MM.1S (cell line): ENCODE measurements around the gene FBXW5.

Experiments used
- DNase-seq: peaks from one replicate; pipeline ENCODE4 v3.0.0-alpha.2; 2015
- H2AFZ ChIP-seq: fragments of 300-600 bp; sonication (generic); 2 replicates; pipeline ENCODE4 v1.6.0; 2016; ENCODE audit warnings: antibody characterized with exemption, low read length
- H3F3A ChIP-seq: fragments of 300-600 bp; sonication (generic); 2 replicates; pipeline ENCODE4 v1.6.1; 2016; ENCODE audit warnings: mild to moderate bottlenecking, antibody characterized with exemption, low read length, moderate library complexity, mixed read lengths; ENCODE audit not compliant: insufficient read depth
- H3K27ac ChIP-seq: fragments of 300-600 bp; sonication (generic); 2 replicates; pipeline ENCODE4 v1.5.1; 2016; ENCODE audit warnings: mild to moderate bottlenecking, low read length
- H3K27me3 ChIP-seq: fragments of 300-600 bp; sonication (generic); replicated peaks from 2 replicates; pipeline ENCODE4 v1.6.0; 2016; ENCODE audit warnings: low read length; ENCODE audit not compliant: insufficient read depth
- H3K36me3 ChIP-seq: fragments of 300-600 bp; sonication (generic); replicated peaks from 2 replicates; pipeline ENCODE4 v1.6.1; 2016; ENCODE audit warnings: mild to moderate bottlenecking, low read length, mixed read lengths; ENCODE audit not compliant: insufficient read depth
- H3K4me1 ChIP-seq: fragments of 300-600 bp; sonication (generic); 2 replicates; pipeline ENCODE4 v1.6.1; 2016; ENCODE audit warnings: low read length, mixed read lengths
- H3K4me2 ChIP-seq: fragments of 300-600 bp; sonication (generic); 2 replicates; pipeline ENCODE4 v1.6.0; 2016; ENCODE audit warnings: low read depth, low read length
- H3K4me3 ChIP-seq: fragments of 300-600 bp; sonication (generic); 2 replicates; pipeline ENCODE4 v1.5.1; 2016; ENCODE audit warnings: low read length, mixed read lengths
- H3K79me2 ChIP-seq: fragments of 300-600 bp; sonication (generic); 2 replicates; pipeline ENCODE4 v1.6.1; 2016; ENCODE audit warnings: mixed run types, low read length, mixed read lengths
- H3K9ac ChIP-seq: fragments of 300-600 bp; sonication (generic); 2 replicates; pipeline ENCODE4 v1.6.1; 2016; ENCODE audit warnings: low read length, mixed read lengths
- H3K9me2 ChIP-seq: fragments of 300-600 bp; sonication (generic); replicated peaks from 2 replicates; pipeline ENCODE4 v1.6.1; 2016; ENCODE audit warnings: mild to moderate bottlenecking, low read length, mixed read lengths; ENCODE audit not compliant: insufficient read depth
- H3K9me3 ChIP-seq: fragments of 300-600 bp; sonication (generic); replicated peaks from 2 replicates; pipeline ENCODE4 v1.6.1; 2016; ENCODE audit warnings: mild to moderate bottlenecking, low read length, mixed read lengths; ENCODE audit not compliant: insufficient read depth
- H4K20me1 ChIP-seq: fragments of 300-600 bp; sonication (generic); 2 replicates; pipeline ENCODE4 v1.6.1; 2016; ENCODE audit warnings: mild to moderate bottlenecking, low read length, moderate library complexity, mixed read lengths; ENCODE audit not compliant: insufficient read depth
- EZH2 ChIP-seq: fragments of 300-600 bp; sonication (generic); optimal IDR thresholded peaks from 2 replicates; pipeline ENCODE3; 2017; ENCODE audit warnings: low read depth, mild to moderate bottlenecking, antibody characterized with exemption, low read length, mixed read lengths
- EZH2phosphoT487 ChIP-seq: fragments of 300-600 bp; sonication (generic); IDR thresholded peaks from 2 replicates; pipeline ENCODE4 v1.6.1; 2018; ENCODE audit warnings: antibody characterized with exemption, low read length
- TF ChIP-seq, protein P1 (sequence below): fragments of 300-600 bp; sonication (generic); IDR thresholded peaks from 2 replicates; pipeline ENCODE4 v1.5.1; 2016; ENCODE audit warnings: antibody characterized with exemption, low read length, mixed read lengths

FBXW5 gene

DNA sequence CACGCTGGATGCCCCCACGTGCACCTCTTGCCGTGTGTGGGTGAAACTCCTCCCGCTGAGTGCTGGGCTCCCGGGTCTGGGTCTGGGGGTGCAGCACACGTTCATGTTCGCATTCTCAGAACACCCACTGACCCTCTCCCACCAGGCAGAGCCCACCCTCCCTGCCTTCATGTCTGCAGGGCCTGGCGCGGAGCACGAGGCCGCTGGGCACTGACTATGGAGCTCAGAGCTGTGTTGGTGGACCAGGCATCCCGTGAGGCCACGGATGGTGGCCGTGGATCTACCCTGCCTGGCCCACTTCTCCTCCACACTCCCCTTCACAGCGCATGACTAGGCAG, 16.4 kb upstream of the FBXW5 start:
- Histone ChIP-seq H3K4me2 (no peak overlapping the region), H3K9ac (no peak overlapping the region), H3K27ac (no peak overlapping the region), H3K27me3 (peaks cover 80% of the 10 kb centered on the region), H3K9me3 (no peaks in the 10 kb centered on the region), H3F3A (no peaks in the 10 kb centered on the region), H3K36me3 (no peaks in the 10 kb centered on the region), H3K4me3 (no peak overlapping the region), H2AFZ (no peak overlapping the region), H4K20me1 (no peaks in the 10 kb centered on the region), H3K9me2 (no peaks in the 10 kb centered on the region), H3K4me1 (no peaks in the 10 kb centered on the region), H3K79me2 (no peaks in the 10 kb centered on the region)
- no peak for DNase-seq
- TF ChIP-seq EZH2 (no peak), EZH2phosphoT487 (no peak)
- TF ChIP-seq, protein P1, sequence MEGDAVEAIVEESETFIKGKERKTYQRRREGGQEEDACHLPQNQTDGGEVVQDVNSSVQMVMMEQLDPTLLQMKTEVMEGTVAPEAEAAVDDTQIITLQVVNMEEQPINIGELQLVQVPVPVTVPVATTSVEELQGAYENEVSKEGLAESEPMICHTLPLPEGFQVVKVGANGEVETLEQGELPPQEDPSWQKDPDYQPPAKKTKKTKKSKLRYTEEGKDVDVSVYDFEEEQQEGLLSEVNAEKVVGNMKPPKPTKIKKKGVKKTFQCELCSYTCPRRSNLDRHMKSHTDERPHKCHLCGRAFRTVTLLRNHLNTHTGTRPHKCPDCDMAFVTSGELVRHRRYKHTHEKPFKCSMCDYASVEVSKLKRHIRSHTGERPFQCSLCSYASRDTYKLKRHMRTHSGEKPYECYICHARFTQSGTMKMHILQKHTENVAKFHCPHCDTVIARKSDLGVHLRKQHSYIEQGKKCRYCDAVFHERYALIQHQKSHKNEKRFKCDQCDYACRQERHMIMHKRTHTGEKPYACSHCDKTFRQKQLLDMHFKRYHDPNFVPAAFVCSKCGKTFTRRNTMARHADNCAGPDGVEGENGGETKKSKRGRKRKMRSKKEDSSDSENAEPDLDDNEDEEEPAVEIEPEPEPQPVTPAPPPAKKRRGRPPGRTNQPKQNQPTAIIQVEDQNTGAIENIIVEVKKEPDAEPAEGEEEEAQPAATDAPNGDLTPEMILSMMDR, result no peak

DNA sequence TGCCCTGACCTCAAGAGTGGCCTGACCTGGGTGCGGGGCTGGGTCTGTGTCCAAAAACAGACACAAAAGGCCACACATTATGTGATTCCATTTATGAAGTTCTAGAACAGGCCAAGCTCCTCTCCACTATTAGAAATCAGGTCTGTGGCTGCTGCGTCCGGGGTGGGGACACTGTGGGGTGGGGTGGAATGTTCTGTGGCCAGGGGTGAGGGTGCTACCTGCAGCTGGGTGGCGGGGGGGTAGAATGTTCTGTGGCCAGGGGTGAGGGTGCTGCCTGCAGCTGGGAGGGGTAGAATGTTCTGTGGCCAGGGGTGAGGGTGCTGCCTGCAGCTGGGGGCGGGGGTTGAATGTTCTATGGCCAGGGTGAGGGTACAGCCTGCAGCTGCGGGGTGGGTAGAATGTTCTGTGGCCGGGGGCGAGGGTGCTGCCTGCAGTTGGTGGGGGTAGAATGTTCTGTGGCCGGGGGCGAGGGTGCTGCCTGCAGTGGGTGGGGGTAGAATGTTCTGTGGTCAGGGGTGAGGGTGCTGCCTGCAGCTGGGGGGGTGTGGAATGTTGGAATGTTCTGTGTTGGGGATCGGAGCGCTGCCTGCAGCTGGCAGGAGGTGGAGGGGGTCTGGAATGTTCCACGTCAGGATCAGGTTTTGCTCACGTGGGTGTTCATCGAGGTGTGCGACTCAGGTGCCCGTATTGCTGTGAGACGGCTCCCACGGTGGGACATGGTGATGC, 15.8 kb upstream of the FBXW5 start:
- Histone ChIP-seq H3K79me2 (no peaks in the 10 kb centered on the region), H3K9ac (no peak overlapping the region), H3K9me3 (no peaks in the 10 kb centered on the region), H3K9me2 (no peaks in the 10 kb centered on the region), H3K4me3 (no peak overlapping the region), H3K4me2 (no peak overlapping the region), H3K4me1 (no peaks in the 10 kb centered on the region), H3K27me3 (peaks cover 82% of the 10 kb centered on the region), H3K27ac (no peak overlapping the region), H3K36me3 (no peaks in the 10 kb centered on the region), H3F3A (no peaks in the 10 kb centered on the region), H4K20me1 (no peaks in the 10 kb centered on the region), H2AFZ (no peak overlapping the region)
- TF ChIP-seq EZH2, result no peak
- TF ChIP-seq, protein P1, result no peak
- TF ChIP-seq EZH2phosphoT487, result no peak
- DNase-seq, result no peak

DNA sequence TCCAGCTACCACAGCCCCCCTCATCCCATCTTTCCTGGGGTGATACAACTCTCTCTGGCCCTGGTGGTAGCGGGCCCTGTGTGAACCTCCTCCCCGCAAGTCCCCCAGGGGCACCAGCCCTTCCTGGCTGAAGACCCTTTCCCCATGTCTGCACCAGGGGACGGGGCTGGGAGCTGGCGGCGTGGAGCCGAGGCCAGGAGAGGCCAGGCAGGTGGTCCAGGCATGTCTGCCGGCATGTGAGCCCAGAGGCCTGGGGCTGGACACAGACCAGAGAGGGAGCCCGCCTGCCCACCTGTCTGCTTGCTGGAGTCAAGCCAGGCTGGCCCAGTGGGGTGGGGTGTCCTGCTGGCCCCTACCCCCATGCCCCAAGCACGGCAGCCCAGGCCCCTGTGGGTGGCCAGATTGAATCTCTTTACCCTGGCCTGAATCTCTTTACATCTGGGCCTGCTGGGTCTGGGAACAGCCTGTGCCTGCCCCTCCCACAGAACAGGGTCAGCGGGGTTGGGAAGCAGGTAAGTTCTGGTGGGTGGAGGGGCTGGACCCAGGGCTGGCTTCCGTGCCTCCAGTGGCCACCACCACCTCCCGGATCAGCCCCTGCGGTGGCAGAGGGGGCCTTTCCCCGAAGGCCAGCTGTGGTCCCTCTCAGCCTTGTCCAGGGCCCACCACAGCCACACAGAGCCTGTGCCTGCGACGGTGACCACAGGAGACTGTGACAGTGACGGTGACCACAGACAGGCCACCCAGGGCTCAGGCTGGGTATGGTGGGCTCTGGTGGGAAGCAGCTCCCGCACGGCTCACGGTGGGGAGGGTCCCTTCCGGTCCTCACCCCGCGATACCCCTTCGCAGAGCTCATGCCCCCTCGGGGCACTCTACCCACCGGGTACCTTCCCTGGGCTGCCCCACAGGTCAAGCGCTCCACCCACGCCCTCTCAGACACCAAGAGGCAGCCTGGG, 14.6 kb upstream of the FBXW5 start:
- TF ChIP-seq EZH2phosphoT487 (no peak), EZH2 (no peak)
- TF ChIP-seq, protein P1, result no peak
- peaks cover 84% of the 10 kb centered on the region for H3K27me3 ChIP-seq
- no peaks in the 10 kb centered on the region for H4K20me1 ChIP-seq
- H3K4me3 ChIP-seq, result no peak overlapping the region
- no peak overlapping the region for H3K4me2 ChIP-seq
- H3K9ac ChIP-seq, result no peak overlapping the region
- no peaks in the 10 kb centered on the region for H3K79me2 ChIP-seq
- H3K27ac ChIP-seq, result no peak overlapping the region
- H2AFZ ChIP-seq, result no peak overlapping the region
- H3K4me1 ChIP-seq, result no peaks in the 10 kb centered on the region
- no peak for DNase-seq
- H3F3A ChIP-seq, result no peaks in the 10 kb centered on the region
- H3K9me2 ChIP-seq, result no peaks in the 10 kb centered on the region
- H3K36me3 ChIP-seq, result no peaks in the 10 kb centered on the region
- H3K9me3 ChIP-seq, result no peaks in the 10 kb centered on the region
